Vagina (tissue), 2 donors: ENCODE results near the gene CAMK2A.

Source experiments
- POLR2A ChIP-seq, 2 donors: fragments of 450-650 bp; IDR thresholded peaks; one replicate each; pipeline ENCODE4 v1.6.1; 2017; ENCODE audit warnings: antibody characterized with exemption in 2 of 2, mild to moderate bottlenecking in 2 of 2, moderate library complexity in 2 of 2
- POLR2AphosphoS5 ChIP-seq, 2 donors: sonication (generic); formaldehyde crosslinking; IDR thresholded peaks; one replicate each; pipeline ENCODE4 v1.9.0; 2017; ENCODE audit warnings: antibody characterized with exemption in 2 of 2, mild to moderate bottlenecking in 2 of 2, low read depth in 1 of 2; ENCODE audit not compliant: insufficient read depth in 1 of 2
- TF ChIP-seq, protein P1 (sequence below), 3 experiments: fragments of 450-650 bp in 2 of 3; fragments of 200-600 bp in 1 of 3; sonication (generic) in 1 of 3; IDR thresholded peaks; one replicate each; pipeline ENCODE4 v1.5.1; 2017 to 2019; ENCODE audit warnings: antibody characterized with exemption in 3 of 3, mild to moderate bottlenecking in 2 of 3, moderate library complexity in 2 of 3

DNA sequence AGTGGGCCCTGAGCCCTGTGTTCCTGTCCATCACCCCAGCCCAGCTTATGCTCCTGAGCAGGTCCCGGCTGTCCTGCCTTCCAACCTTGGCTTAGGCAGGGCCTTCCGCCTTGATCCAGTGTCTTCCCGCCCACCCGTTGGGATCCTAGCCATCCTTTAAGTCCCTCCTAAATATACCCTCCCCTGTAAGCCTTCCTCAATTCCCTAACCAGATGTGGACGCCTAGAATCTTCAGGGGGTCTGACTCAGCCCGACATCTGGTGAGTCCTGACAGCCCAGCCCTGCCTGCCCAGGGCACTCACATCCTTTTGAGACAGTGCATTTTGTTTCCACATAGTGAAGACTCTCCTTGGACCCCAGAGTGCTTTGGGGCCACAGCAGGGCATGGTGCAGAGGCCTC, 76.0 kb downstream of the CAMK2A start:
- TF ChIP-seq, protein P1, sequence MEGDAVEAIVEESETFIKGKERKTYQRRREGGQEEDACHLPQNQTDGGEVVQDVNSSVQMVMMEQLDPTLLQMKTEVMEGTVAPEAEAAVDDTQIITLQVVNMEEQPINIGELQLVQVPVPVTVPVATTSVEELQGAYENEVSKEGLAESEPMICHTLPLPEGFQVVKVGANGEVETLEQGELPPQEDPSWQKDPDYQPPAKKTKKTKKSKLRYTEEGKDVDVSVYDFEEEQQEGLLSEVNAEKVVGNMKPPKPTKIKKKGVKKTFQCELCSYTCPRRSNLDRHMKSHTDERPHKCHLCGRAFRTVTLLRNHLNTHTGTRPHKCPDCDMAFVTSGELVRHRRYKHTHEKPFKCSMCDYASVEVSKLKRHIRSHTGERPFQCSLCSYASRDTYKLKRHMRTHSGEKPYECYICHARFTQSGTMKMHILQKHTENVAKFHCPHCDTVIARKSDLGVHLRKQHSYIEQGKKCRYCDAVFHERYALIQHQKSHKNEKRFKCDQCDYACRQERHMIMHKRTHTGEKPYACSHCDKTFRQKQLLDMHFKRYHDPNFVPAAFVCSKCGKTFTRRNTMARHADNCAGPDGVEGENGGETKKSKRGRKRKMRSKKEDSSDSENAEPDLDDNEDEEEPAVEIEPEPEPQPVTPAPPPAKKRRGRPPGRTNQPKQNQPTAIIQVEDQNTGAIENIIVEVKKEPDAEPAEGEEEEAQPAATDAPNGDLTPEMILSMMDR (IDR thresholded peaks at IDR 0.05) = no peak
- no peak for TF ChIP-seq POLR2A (IDR thresholded peaks at IDR 0.05)
- no peak for TF ChIP-seq POLR2AphosphoS5 (IDR thresholded peaks at IDR 0.05; ENCODE audit: insufficient read depth in 1 of 2, low read depth in 1 of 2)
